ENCODE results near the gene KIAA2012.

The KIAA2012 gene

GRCh38 chr2:202149936-202150335 lies 76.9 kb downstream of the KIAA2012 start:
- no peak for ATAC-seq
- TF ChIP-seq ZFP3 (CRISPR knock-in tag; IDR thresholded peaks at IDR 0.05) (no peak), RARB (CRISPR knock-in tag; IDR thresholded peaks at IDR 0.05) (no peak), PPARA (CRISPR knock-in tag; IDR thresholded peaks at IDR 0.05; ENCODE audit: borderline replicate concordance) (no peak), TSHZ2 (CRISPR knock-in tag; IDR thresholded peaks at IDR 0.05) (no peak), ZNF565 (CRISPR knock-in tag; conservative IDR thresholded peaks at IDR 0.05; ENCODE audit: low read depth) (no peak), GLIS3 (CRISPR knock-in tag; IDR thresholded peaks at IDR 0.05) (no peak), TCF4 (CRISPR knock-in tag; IDR thresholded peaks at IDR 0.05; ENCODE audit: borderline replicate concordance) (no peak), PATZ1 (CRISPR knock-in tag; IDR thresholded peaks at IDR 0.05; ENCODE audit: borderline replicate concordance) (no peak)

GRCh38 chr2:202152104-202152715 lies 79.2 kb downstream of the KIAA2012 start:
- peak; percentile 85 for ATAC-seq
- TF ChIP-seq ISL1 (CRISPR knock-in tag; IDR thresholded peaks at IDR 0.05) (peak; percentile 49), ZC3H10 (CRISPR knock-in tag; IDR thresholded peaks at IDR 0.05) (no peak), PATZ1 (CRISPR knock-in tag; IDR thresholded peaks at IDR 0.05; ENCODE audit: borderline replicate concordance) (0 out of 2 replicates have a peak, but pooled peaks have one; percentile 12), ESRRG (CRISPR knock-in tag; IDR thresholded peaks at IDR 0.05) (no peak)

GRCh38 chr2:202154613-202155012 lies 81.6 kb downstream of the KIAA2012 start:
- no peak for TF ChIP-seq PPARA (CRISPR knock-in tag; IDR thresholded peaks at IDR 0.05; ENCODE audit: borderline replicate concordance)
- no peak for TF ChIP-seq TOX (CRISPR knock-in tag; IDR thresholded peaks at IDR 0.05; ENCODE audit: borderline replicate concordance)
- no peak for TF ChIP-seq RARB (CRISPR knock-in tag; IDR thresholded peaks at IDR 0.05)
- no peak for TF ChIP-seq ZFP30 (CRISPR knock-in tag; IDR thresholded peaks at IDR 0.05)
- TF ChIP-seq PATZ1 (CRISPR knock-in tag; IDR thresholded peaks at IDR 0.05; ENCODE audit: borderline replicate concordance), result no peak
- TF ChIP-seq GLIS3 (CRISPR knock-in tag; IDR thresholded peaks at IDR 0.05), result no peak
- no peak for TF ChIP-seq TSHZ2 (CRISPR knock-in tag; IDR thresholded peaks at IDR 0.05)
- TF ChIP-seq TCF4 (CRISPR knock-in tag; IDR thresholded peaks at IDR 0.05; ENCODE audit: borderline replicate concordance), result no peak
- TF ChIP-seq CSRNP3 (CRISPR knock-in tag; IDR thresholded peaks at IDR 0.05), result no peak
- no peak for TF ChIP-seq POU6F1 (CRISPR knock-in tag; IDR thresholded peaks at IDR 0.05; ENCODE audit: borderline replicate concordance, low read depth)
- no peak for TF ChIP-seq BACH2 (CRISPR knock-in tag; IDR thresholded peaks at IDR 0.05; ENCODE audit: borderline replicate concordance)
- ATAC-seq, result no peak
